Measurements from ENCODE around the gene CNIH2.

The CNIH2 gene

GRCh38 chr11:66315498-66315885 is 37.5 kb downstream of the CNIH2 start:
- H3K36me3 ChIP-seq = no peaks in the 10 kb centered on the region
- H3K9me3 ChIP-seq = no peaks in the 10 kb centered on the region
- H3K27ac ChIP-seq = no peak overlapping the region
- TF ChIP-seq, protein P1, sequence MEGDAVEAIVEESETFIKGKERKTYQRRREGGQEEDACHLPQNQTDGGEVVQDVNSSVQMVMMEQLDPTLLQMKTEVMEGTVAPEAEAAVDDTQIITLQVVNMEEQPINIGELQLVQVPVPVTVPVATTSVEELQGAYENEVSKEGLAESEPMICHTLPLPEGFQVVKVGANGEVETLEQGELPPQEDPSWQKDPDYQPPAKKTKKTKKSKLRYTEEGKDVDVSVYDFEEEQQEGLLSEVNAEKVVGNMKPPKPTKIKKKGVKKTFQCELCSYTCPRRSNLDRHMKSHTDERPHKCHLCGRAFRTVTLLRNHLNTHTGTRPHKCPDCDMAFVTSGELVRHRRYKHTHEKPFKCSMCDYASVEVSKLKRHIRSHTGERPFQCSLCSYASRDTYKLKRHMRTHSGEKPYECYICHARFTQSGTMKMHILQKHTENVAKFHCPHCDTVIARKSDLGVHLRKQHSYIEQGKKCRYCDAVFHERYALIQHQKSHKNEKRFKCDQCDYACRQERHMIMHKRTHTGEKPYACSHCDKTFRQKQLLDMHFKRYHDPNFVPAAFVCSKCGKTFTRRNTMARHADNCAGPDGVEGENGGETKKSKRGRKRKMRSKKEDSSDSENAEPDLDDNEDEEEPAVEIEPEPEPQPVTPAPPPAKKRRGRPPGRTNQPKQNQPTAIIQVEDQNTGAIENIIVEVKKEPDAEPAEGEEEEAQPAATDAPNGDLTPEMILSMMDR (IDR thresholded peaks at IDR 0.05) = no peak
- peaks cover 68% of the 10 kb centered on the region for H3K27me3 ChIP-seq
- H3K4me3 ChIP-seq (ENCODE audit: low read depth in 1 of 2, low read length in 1 of 2) = no peak overlapping the region
- peaks cover 31 to 35% of the 10 kb centered on the region in 2 experiments for H3K4me1 ChIP-seq (ENCODE audit: control insufficient read depth in 1 of 2, insufficient read depth in 1 of 2, low read depth in 1 of 2, low read length in 1 of 2)

GRCh38 chr11:66315921-66316811 is 38.2 kb downstream of the CNIH2 start:
- Histone ChIP-seq H3K4me1 (ENCODE audit: control insufficient read depth in 1 of 2, insufficient read depth in 1 of 2, low read depth in 1 of 2, low read length in 1 of 2) (peaks cover 31 to 35% of the 10 kb centered on the region in 2 experiments), H3K27me3 (peaks cover 61% of the 10 kb centered on the region), H3K9me3 (no peaks in the 10 kb centered on the region), H3K27ac (no peak overlapping the region), H3K4me3 (ENCODE audit: low read depth in 1 of 2, low read length in 1 of 2) (no peak overlapping the region), H3K36me3 (no peaks in the 10 kb centered on the region)
- TF ChIP-seq, protein P1 (IDR thresholded peaks at IDR 0.05) = no peak

DNA sequence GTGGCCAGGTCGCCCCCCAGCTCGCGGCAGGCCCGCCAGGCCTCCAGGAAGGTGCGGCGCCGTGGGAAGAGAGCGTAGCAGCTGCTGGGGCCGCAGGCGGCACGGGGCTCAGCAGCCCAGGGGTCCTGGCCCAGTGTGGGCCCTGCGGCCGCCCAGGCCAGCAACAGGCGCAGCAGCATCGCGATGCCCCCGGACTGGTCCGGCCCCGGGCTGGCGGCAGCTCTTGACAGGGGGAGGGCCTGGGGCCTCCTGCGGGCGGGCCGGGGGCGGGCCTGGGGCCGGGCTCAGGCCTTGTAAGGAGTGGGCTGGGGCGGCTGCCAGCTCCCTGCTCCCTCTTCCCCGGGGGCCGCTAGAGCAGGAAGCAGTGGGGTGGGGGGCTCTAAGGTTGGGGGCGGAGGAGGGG is 38.9 kb downstream of the CNIH2 start, which contains the start of gene CD248:
TSS of gene CD248 (minus strand) at position 196 of the 403 bp plus-strand sequence. CDS start at position 179, 17 bp downstream.
- Histone ChIP-seq H3K4me3 (ENCODE audit: low read depth in 1 of 2, low read length in 1 of 2) (no peak within 1 kb of the TSS), H3K27me3 (peaks cover 54% of the 10 kb centered on the region), H3K4me1 (ENCODE audit: control insufficient read depth in 1 of 2, insufficient read depth in 1 of 2, low read depth in 1 of 2, low read length in 1 of 2) (peaks cover 28 to 29% of the 10 kb centered on the region in 2 experiments), H3K9me3 (no peaks in the 10 kb centered on the region), H3K36me3 (no peaks in the 10 kb centered on the region), H3K27ac (no peak within 1 kb of the TSS)
- TF ChIP-seq, protein P1 (IDR thresholded peaks at IDR 0.05) = no peak

DNA sequence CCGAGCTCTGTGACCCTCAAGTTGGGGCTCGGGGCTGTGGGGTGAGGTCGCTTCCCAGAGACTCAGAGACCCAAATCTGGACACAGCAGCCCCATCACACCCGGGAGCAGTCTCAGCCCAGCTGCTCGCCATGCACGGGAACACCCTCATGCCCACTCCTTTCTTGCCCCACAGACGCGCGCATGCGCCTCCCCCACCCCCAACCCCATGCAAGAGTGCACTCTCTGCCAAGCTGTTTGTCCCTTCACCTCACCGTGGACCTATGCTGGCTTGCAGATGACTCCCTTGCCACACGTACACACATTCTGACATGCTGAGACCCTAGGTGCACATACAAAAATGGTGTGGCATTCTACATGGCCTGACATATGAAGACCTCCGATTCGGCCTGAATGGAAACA is 39.3 kb downstream of the CNIH2 start:
- H3K36me3 ChIP-seq = no peaks in the 10 kb centered on the region
- peaks cover 23 to 24% of the 10 kb centered on the region in 2 experiments for H3K4me1 ChIP-seq (ENCODE audit: control insufficient read depth in 1 of 2, insufficient read depth in 1 of 2, low read depth in 1 of 2, low read length in 1 of 2)
- H3K4me3 ChIP-seq (ENCODE audit: low read depth in 1 of 2, low read length in 1 of 2) = no peak overlapping the region
- H3K27me3 ChIP-seq = peaks cover 53% of the 10 kb centered on the region
- no peaks in the 10 kb centered on the region for H3K9me3 ChIP-seq
- H3K27ac ChIP-seq = no peak overlapping the region
- TF ChIP-seq, protein P1 (IDR thresholded peaks at IDR 0.05) = no peak

- TF ChIP-seq, protein P1 (IDR thresholded peaks at IDR 0.05) = no peak
- Histone ChIP-seq H3K9me3 (no peaks in the 10 kb centered on the region), H3K36me3 (no peaks in the 10 kb centered on the region), H3K4me1 (ENCODE audit: control insufficient read depth in 1 of 2, insufficient read depth in 1 of 2, low read depth in 1 of 2, low read length in 1 of 2) (peaks cover 18 to 19% of the 10 kb centered on the region in 2 experiments), H3K27me3 (peaks cover 52% of the 10 kb centered on the region), H3K27ac (no peak overlapping the region), H3K4me3 (ENCODE audit: low read depth in 1 of 2, low read length in 1 of 2) (no peak overlapping the region)
Observed at GRCh38 chr11:66317723-66318599, 40.0 kb downstream of the CNIH2 start.
